Inflammatory macrophage treated with lipopolysaccharide for 4 hours (primary cell): Measurements from ENCODE around the gene MAP4K1.
"Not testable (repeated sequence)": the region's sequence is repeated elsewhere in the genome, so short reads cannot be mapped to it uniquely, and the experiment has no call there.

Source experiments
- DNase-seq: peaks from one replicate; pipeline ENCODE4 v3.0.0-alpha.2; 2020

The MAP4K1 gene

DNA sequence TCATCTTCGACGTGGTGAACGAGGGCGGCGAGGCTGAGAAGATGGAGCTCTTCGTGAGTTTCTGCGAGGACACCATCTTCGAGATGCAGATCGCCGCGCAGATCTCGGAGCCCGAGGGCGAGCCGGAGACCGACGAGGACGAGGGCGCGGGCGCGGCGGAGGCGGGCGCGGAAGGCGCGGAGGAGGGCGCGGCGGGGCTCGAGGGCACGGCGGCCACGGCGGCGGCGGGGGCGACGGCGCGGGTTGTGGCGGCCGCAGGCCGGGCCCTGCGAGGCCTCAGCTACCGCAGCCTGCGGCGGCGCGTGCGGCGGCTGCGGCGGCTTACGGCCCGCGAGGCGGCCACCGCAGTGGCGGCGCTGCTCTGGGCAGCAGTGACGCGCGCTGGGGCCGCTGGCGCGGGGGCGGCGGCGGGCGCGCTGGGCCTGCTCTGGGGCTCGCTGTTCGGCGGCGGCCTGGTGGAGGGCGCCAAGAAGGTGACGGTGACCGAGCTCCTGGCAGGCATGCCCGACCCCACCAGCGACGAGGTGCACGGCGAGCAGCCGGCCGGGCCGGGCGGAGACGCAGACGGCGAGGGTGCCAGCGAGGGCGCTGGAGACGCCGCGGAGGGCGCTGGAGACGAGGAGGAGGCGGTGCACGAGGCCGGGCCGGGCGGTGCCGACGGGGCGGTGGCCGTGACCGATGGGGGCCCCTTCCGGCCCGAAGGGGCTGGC is 52.6 kb downstream of the MAP4K1 start:
- peak; percentile 23 for DNase-seq

DNA sequence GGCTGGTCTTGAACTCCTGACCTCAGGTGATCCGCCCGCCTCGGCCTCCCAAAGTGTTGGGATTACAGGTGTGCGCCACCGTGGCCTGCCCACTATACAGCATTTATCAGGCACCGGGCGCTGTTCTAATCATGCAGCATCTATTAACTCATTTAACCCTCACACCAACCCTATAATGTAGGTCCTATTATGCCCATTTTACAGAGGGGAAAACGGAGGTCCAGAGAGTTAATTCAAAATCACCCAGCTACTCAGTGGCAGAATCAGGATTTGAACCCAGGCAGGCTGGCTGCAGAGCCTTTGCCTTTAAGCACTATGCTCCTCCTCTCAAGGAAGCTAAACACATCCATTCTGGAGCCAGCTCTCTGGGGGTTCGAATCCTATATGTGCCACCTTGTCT is 54.3 kb downstream of the MAP4K1 start:
- DNase-seq: no peak

DNA sequence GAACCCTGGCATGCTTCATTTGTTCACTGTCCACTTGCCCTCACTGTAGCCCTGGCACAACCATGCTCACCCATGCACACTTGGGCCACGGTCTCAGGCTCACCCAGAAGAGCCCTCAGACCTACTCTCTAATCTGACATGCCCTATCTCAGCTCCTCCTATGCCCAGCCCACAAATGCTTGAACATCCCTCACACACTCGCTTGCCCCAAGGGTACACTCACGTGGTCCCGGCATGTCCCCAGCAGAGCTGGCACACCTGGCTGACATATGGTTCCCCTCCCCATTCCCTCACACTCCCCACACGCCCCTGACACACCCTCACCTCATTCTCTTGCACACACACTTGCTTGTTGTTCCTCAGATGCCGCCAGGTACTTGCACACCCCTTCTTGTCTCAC is 55.7 kb downstream of the MAP4K1 start:
- no peak for DNase-seq

DNA sequence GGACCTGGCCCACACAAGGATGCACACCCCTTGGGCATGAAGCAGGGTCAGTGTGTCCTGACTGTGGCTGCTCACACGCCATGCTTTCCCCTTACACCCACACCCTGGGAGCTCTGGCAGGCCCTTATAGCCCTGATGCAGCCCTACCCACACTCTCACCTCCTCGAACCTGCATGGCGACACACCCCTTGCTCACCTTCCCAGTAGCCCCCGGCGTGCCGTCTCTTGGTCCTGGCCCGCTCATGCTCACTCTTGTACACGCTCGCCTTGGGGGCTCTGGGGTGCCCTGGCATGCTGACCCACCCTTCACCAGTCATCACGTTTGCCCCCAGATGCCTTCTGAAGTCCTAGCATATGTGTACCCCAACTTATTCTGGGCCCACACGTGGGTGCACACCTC is 56.1 kb downstream of the MAP4K1 start:
- DNase-seq: no peak

DNA sequence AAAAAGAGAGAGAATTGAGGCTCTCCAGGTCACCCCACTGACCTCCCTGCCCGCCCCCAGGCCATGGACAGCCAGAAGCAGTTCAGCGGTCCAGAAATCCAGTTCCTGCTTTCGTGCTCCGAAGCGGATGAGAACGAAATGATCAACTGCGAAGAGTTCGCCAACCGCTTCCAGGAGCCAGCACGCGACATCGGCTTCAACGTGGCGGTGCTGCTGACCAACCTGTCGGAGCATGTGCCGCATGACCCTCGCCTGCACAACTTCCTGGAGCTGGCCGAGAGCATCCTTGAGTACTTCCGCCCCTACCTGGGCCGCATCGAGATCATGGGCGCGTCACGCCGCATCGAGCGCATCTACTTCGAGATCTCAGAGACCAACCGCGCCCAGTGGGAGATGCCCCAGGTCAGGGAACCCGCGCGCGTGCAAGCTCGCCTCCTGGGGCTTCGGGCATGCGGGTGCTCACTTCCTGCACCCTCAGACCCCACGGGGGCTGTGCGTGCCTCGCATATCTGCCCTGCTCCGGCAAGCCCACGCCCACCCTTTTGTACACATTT is 56.6 kb downstream of the MAP4K1 start:
- DNase-seq: no peak

DNA sequence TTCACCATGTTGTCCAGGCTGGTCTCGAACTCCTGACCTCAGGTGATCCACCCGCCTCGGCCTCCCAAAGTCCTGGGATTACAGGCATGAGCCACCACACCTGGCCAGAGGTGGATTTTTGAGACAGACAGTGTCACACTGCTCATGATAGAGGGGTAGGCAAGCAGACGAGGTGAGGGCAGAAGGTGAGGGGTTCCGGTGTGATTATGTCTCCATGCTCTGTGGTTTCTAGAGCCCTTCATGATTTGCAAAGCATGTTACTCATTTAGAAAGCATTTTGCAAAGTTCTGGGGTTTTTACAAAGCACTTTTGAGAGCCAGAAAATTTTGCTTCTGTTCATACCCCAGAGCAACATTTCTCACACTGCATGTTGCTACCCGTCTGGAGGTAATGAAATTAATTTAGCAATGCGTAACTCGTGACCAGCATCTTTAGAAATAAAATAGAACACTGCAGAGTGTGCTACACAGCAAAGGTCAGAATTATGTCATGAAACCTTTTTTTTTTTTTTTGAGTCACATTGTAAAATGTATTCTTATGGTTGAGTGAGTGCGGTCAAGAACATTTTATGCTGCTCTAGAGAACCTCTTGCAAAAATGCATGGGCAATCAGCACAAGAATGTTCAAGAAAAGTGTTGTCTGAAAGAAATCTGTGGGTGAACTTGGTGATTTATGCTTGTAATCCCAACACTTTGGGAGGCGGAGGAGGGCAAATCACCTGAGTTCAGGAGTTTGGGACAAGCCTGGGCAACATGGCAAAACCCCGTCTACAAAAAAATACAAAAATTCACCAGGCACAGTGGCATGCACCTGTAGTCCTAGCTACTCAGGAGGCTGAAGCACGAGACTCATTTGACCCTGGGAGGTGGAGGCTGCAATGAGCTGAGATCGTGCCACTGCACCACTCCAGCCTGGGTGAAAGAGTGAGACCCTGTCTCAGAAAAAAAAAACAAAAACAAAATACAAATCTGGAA is 58.0 kb downstream of the MAP4K1 start:
- peak; percentile 35 for DNase-seq

DNA sequence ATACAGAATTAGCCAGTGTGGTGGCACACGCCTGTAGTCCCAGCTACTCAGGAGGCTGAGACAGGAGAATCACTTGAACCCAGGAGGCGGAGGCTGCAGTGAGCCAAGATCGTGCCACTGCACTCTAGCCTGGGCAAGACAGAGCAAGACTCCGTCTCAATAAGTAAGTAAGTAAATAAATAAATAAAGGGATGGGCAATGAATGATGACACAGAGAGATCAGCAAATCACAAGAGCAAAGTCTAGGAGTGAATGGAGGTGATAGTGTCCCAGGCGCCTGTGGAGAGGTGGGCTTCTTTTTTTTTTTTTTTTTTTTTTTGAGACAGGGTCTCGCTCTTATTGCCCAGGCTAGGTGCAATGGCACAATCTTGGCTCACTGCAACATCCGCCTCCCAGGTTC is 58.8 kb downstream of the MAP4K1 start:
- not testable (repeated sequence) for DNase-seq

DNA sequence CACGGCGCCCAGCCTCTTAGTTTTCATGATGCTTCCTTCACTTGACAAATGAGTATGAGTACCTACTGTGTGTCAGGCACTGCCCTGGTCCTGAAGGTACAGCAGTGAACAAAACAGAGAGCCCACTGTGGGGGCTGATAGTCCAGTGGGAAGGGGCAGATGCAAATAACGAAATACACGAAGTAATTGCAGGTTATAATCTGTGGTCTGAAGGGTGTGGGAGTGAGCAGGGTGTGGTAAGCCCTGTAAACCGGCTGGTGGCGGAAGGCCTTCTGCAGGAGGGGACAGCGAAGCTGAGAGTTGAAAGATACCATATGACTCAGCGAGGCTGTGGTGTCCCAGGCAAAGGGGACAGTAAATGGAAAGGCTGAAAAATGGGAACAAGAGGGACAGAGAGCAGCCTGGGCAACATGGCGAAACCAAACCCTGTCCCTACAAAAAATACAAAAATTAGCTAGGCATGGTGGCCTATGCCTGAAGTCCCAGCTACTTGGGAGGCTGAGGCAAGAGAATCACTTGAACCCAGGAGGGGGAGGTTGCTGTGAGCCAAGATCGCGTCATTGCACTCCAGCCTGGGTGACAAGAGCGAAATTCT is 60.5 kb downstream of the MAP4K1 start:
- peak; percentile 78 for DNase-seq

DNA sequence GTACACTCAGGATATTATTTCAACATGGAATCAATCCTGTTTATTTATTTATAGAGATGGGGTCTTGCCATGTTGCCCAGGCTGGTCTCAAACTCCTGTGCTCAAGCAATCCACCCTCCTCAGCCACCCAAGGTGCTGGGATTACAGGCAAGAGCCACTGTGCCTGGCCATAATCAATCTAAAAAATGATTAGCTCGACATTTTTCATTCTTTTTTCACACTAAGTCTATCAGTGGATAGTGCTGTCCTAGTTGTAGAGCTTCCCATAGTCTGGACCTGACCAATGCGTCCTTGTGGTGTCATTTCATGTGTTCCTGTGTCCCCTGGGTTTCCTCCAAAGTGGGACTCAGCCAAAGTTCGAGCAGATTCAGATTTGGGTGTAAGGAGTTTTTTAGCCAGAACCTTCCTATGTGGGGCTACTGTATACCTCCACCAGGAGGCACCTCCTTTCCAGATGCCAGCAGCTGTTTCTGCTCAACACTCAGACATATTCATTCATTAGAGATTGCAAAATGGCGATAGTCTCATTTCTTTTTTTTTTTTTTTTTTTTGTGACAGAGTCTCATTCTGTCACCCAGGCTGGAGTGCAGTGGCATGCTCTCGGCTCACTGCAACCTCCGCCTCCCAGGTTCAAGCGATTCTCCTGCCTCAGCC is 61.1 kb downstream of the MAP4K1 start:
- DNase-seq: peak; percentile 25

DNA sequence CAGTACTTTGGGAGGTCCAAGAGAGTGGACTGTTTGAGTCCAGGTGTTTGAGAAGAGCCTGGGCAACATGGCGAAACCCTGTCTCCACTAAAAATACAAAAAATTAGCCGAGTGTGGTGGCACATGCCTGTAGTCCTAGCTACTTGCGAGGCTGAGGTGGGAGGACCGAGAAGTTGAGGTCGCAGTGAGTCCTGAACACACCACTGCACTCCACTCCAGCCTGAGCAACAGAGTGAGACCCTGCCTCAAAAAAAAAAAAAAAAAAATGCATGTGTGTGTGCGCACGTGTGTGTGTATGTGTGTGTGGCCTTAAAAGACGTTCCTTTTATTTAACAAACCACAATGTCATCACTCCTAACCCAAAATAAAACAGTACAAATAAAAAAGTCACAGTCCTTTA is 62.6 kb downstream of the MAP4K1 start:
- DNase-seq: no peak

DNA sequence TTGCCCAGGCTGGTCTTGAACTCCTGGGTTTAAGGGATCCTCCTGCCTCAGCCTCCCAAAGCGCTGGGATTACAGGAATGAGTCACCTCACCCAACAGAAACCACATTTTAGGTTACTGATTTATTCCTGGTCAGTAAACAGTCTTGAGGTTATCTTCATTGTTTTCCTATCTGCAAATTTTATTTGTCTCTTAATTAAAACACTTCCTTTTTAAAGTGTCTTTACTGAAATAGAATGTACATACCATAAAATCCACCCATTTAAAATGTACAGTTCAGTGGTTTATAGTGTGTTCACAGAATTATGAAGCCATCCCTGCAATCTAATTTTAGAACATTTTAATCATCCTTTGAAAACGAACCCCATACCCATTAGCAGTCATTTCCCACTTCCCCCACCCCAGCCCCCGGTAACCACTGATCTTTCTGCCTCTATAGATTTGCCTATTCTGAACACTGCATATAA is 63.0 kb downstream of the MAP4K1 start:
- DNase-seq: no peak

DNA sequence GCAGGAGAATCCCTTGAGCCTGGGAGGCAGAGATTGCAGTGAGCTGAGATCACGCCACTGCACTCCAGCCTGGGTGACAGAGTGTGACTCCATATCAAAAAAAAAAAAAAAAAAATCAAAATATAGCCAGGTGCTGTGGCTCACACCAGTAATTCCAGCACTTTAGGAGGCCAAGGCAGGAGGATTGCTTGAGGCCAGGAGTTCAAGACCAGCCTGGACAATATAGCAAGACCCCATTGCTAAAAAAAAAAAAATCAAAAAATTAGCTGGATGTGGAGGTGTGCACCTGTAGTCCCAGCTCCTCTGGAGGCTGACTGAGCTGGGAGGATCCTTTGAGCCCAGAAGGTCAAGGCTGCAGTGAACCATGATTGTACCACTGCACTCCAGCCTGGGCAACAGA is 64.5 kb downstream of the MAP4K1 start:
- not testable (repeated sequence) for DNase-seq

DNA sequence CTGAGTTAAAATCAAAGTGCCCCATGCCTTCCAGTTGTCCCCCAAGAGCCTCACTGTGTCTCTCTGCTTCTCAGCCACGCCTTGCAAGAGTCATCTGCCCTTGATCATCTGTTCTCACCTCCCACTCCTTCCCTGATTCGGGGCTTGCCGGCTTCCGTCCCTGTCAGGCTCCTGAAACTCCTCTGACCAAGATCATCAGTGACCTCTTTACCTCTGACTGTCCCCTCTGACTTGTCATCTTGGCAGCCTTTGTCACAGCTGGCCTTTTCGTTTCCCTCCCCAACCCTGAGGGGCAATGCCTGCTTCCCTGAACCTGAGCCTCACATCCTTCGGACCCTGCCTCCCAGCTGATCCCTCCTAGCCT is 66.3 kb downstream of the MAP4K1 start:
- peak; percentile 65 for DNase-seq

DNA sequence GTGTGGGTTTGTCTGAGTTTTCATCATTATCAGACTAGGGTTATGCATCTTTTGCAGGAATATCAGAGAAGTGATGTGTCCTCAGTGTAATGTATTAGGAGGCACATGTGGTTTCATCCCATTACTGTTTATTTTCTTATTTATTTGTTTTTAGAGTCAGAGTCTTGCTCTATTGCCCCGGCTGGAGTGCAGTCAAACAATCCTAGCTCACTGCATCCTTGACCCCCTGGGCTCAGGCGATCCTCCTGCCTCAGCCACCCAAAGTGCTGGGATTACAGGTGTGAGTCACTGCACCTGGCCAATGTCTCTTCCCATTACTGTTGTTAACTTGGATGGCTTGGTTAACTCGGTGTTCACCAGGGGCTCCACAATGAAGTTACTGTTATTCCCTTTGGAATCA is 67.4 kb downstream of the MAP4K1 start:
- DNase-seq: no peak

DNA sequence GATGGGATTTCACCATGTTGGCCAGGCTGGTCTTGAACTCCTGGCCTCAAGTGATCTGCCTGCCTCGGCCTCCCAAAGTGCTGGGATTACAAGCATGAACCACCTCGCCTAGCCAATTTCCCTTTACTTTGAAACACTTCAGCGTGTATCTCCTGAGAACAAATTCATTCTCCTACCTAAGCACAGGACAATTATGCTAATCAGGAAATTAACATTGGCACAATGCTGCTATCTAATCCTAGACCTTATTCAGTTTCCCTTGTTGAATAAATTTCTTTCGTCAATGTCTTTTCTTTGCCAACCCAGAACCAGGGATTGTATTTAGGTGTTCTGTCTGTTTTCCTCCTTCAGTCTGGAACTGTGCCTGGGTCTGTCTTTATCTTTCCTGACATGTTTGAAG is 67.8 kb downstream of the MAP4K1 start:
- no peak for DNase-seq

DNA sequence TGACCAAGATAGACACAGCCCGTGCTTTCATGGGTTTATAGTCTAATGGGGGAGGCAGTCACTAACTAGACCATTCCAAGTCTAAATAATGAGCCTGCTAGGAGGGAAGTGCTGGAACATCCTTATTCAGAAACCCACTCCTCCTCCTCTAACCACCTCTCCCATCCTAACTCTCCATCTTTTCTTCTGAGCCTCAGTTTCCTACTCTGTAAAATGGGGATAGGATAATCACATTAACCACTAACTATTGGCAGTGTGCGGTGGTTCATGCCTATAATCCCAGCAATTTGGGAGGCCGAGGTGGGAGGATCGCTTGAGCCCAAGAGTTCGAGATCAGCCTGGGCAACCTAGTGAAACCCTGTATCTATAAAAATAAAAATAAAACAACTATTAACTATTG is 68.7 kb downstream of the MAP4K1 start:
- no peak for DNase-seq

DNA sequence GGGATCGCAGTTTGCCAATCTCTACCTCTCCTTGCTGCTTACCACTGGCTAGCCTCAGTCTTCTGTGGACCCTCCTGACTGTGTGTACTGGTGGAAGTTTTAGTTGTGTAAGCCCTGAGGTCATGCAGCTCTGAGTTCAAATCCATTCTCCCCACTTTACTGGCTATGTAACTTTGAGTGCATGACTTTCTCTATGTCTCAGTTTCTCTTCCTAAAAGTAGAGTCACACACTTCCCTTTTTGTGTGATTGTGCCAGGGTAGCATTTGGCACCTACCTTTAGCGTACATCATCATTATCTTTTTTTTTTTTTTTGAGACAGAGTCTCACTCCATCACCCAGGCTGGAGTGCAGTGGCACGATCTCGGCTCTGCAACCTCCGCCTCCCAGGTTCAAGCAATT is 70.3 kb downstream of the MAP4K1 start:
- peak; percentile 73 for DNase-seq

DNA sequence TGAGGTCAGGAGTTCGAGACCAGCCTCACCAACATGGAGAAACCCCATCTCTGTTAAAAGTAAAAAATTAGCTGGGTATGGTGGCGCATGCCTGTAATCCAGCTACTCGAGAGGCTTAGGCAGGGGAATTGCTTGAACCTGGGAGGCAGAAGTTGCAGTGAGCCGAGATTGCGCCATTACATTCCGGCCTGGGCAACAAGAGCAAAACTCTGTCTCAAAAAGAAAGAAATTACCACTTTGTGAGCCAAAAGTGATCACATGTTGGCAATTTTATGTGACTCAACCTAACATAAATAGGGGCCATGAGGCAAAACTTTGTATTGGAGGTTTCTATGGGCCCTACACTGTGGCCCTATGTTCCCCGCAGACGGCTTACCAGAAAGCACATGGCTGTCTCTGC is 72.2 kb downstream of the MAP4K1 start:
- peak; percentile 19 for DNase-seq

DNA sequence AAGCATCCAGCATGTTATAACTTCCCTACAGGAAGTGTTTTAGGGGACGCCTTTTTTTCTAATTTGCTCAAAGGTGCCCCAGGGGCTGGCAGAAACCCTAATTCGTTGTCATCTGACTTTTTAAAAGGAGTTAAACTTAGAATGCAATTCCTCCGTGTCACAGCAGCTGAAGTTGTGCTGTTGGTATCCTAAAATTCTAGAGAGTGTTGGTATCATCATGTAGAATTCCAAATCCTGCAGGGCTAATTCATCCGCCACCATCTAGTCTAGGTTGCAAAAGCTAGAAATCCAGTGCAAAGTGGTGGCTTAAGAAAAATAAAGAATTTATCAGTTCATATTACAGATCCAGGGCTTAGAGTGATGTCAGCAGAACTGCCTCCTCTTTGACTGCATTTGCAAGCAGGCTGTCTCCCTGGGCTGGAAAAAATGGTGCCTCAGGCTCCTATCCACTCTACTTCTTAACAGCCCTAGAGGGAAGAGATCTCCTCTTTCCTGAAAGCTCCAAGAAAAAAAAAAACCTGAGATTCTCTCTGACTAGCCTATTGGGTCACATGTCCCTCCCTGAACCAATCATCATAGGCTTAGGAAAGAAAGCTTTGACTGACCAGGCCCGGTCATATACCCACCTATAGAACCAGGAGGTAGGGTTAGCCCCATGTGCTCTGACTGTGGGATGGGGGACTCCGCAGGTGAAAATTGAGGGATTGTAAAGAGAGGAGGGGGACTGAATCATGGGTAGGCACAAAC is 73.0 kb downstream of the MAP4K1 start:
- DNase-seq: peak; percentile 78

DNA sequence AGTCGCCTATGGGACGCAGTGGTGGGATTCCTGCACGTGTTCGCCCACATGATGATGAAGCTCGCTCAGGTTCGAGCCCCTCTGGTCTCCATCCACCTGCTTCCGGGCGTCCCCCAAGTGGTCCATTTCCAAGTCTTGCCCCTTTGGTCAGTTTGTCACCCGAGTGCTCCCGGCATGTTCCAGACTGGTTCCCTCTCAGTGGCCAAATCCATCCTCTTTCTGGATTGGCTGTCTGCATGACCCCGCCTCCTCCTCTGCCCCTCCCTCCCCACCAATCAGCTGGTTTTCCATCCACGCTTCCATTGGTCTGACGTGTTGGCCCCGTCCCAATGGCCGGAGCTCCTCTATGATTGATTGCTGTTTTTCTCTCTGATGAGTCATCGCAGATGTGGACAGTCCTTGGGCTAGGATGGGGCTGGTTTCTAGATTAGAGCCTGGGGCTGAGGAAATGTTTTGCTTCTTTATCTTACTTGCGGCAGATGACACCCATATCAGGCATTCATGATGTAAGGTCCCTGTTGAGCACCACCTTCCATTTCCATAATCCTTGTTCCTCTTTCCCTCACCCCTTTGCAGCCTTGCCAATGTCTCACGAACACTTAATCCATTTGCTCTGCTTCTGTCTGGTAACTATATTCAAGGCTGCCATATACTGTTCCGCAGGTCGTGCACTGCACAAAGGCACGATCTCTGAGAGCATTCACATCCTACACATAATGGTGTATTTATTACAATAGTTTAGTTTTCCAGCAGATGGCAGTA is 73.8 kb downstream of the MAP4K1 start:
- DNase-seq: peak; percentile 83

DNA sequence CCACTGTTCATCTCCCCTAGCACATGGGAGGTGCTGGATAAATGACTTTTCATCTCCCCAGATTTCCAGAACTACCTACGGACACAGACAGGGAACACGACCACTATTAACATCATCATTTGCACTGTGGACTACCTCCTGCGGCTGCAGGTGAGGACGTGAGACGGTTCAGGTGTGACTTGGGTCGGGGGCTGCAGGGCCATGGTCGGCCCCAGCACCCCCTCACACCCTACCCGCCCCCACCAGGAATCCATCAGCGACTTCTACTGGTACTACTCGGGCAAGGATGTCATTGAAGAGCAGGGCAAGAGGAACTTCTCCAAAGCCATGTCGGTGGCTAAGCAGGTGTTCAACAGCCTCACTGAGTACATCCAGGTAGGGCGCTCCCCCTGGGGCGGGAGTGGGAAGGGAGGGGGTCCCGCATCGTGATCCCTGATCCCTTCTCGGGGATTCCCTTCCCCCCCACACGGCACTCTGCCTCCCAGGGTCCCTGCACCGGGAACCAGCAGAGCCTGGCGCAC is 74.4 kb downstream of the MAP4K1 start:
- no peak for DNase-seq
